Ammon's horn (tissue), 1 donor: ENCODE data around the gene SLC2A10.
A peak's percentile ranks its signal among the peaks of the same experiment; 100 is the strongest.

ENCODE experiments used
- DNase-seq: peaks from one replicate; pipeline ENCODE4 v3.0.0-alpha.2; 2016; ENCODE audit warnings: low spot score

SLC2A10 gene

DNA sequence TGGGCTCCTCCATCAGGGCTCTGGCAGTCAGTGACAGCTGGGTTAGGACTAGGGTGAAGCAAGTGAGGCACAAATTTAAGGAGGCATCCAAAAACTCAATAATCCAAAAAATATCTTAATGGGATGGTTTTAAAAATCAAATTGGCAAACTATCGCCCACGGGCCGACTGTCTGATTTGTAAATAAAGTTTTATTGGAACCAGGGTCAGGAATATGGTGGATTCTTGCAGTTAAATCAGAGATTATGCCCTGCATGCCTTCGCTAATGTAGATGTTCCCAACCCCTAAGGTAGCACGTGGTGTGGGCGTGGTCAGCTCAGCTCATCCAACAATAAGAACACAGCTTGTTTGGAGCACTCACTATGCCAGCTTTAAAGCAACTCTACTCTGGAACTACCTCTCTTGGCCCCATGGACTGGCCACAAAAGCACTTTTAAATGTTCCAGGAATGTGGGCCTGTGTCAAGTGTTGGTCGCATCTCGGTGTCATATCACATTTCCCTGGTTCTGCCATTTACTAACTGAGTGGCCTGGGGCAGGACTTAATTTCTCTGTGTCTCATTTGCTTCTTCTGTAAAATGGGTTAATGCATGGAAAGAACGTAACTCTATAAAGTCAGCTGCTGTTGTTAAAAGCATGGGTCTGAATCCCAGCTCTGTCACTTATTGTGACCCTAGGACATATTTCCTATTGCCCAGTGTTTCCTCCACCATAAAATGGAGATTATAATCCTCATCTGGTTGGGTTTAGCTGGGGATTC is 27.2 kb upstream of the SLC2A10 start:
- DNase-seq, result no peak

DNA sequence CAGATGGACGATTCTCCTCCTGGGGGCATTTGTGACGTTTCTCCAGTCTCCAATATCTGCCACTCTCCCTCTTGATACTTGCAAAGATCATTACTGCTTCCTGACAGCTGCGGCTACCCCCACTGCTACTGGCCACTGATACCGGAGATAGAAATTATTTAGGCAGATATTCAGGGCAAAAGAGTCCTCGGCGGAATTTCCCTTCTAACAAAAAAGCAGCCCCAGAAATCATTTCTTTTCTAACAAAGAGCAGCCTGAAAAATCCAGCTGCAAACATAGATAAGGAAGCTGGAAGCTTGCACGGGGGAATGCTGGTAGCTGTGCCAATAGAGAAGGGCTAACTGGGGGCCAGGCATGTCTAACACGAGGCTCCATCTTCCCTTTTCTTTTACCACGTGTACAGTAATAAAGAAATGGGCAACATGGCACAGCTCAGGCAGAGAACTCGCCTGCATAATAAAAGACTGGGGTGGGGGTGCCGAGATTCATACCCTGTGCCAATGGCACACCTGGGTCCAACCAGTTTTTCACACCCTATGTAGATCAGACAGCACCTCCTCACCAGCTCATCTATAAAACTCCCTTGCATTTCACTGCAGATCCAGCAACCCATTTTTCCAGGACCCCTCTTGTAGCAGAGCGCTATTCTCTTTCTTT is 26.3 kb upstream of the SLC2A10 start:
- DNase-seq, result no peak

DNA sequence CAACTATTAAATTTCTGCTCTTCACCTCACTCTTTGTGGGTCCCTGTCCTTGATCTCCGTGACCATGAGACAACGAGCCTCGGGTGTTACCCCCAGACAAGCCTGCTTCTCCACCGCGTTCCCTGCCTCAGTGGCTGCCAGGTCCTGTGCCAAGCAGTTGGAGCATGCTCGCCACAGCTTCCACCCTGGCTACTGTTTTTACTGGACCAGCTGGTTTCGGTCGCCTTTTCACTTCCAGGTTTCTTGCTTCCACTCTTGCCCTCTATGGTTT is 25.8 kb upstream of the SLC2A10 start:
- no peak for DNase-seq

DNA sequence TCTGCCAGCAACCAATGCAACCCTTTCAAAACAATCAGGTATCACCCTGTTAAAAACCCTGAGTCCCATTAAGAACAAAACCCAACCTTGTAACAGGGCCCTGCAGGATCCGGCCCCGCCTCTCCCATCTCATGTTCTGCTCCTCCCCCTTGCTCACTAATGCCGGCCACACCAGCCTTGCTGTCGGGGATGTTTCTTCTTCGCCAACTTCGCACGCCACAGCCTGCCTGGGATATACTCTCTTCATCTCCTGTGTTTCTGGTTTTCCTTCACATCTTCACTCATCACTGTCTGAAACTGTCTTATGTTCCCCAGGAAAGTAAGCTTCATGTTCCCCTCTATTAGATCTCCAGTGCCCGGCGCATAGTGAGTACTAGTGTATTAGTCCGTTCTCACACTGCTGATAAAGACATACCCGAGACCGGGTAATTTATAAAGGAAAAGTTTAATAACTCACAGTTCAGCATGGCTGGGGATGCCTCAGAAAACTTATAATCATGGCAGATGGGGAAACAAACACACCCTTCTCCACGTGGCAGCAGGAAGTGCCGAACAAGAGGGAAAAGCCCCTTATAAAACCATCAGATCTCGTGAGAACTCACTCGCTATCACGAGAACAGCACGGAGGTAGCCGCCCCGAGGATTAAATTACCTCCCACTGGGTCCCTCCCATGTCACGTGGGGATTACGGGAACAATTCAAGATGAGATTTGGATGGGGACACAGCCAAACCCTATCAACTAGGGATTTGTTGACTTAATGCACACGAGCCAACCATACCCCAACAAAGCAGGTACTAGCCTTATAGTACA is 25.3 kb upstream of the SLC2A10 start:
- no peak for DNase-seq

DNA sequence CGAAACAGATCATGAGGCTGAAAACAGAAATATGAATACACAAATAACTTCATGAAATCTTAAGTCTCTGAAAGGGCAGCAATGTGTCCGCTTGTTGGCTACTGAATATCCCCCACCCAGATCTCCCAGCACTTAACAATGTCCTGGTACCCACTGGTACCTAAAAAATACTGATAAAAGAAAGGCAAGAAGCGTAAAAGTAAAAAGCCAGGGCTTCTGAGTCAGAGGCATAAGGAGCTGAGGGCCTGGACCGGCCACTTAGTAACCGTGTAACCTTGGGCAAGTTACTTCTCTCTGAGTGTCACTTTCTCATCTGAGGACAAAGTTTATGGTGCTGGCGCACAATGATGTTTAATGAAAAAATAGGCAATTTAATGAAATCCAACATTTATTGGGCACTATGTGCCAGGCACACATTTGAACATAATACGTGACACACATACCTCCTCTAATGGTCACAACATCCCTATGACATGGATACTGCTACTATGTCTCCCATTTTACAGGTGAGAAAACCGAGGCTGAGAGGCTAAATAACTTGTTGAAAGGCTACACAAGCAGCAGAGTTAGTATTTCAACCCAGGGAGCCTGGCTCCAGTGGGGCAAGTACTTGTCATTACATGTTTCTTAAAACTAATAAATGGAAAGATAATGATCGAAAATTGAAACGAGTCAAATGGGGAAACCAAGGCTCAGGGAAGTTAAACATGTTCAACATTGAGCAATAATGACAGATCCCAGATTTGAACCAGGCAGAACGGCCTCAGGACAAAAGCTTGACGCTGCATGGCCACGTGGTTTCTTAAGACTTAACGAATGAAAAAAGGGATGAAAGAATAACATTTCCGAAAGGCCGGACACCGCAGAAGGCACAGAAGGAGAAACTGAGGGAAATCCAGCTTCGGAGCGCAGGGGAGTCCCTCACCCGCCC is 21.0 kb upstream of the SLC2A10 start:
- DNase-seq, result peak; percentile 48

DNA sequence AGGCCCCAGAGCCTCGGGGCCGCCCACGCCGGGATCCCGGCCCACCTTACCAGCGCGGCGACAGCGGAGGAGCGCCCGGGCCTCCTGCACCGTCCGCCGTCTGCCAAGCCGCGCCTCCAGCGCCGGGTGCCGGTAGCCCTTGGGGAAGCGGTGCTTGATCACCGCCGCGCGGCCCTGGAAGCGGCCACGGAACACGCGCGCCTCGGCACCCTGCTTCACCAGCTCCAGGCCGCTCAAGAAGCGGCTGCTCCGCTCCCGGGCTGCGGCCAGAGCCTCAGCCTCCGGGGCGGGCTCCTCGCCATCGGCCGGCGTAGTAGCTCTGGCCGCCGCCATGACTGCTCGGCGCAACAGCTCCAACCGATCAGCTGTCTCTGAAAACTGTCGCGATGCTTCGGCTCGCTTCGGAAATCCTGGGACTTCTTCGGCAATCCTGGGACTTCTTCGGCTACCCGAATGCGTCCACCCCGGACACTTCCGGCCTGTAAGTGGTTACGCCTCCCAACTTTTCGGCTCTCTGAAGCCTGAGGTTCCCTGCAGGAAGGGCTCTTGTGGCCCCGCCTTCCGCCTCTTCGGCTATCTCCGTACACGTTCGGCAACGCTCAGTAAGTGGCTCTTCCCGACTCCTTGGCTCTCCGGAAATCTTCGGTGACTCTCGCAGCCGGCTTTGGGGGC is 20.2 kb upstream of the SLC2A10 start, which contains the start of gene TP53RK:
TP53RK (minus strand) TSS at position 363 of the 672 bp plus-strand sequence; CDS start at position 333, 30 bp downstream.
- peak; percentile 98 for DNase-seq

DNA sequence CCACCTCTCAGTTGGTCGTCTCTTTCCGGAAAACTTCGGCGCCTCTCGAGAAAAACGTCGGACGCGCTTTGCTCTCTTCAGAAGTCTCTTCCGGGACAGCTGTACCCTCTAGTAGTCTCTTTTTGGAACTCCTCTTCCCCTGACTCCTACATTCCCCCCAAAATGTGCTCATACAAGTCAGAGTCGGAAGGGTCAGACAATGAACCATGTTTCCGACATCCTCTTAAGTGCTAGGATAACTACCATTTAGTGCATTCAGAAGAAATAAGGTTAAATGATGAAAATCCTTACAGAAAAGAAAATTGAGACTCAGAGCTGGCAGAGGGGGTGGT is 19.7 kb upstream of the SLC2A10 start:
- DNase-seq, result no peak

DNA sequence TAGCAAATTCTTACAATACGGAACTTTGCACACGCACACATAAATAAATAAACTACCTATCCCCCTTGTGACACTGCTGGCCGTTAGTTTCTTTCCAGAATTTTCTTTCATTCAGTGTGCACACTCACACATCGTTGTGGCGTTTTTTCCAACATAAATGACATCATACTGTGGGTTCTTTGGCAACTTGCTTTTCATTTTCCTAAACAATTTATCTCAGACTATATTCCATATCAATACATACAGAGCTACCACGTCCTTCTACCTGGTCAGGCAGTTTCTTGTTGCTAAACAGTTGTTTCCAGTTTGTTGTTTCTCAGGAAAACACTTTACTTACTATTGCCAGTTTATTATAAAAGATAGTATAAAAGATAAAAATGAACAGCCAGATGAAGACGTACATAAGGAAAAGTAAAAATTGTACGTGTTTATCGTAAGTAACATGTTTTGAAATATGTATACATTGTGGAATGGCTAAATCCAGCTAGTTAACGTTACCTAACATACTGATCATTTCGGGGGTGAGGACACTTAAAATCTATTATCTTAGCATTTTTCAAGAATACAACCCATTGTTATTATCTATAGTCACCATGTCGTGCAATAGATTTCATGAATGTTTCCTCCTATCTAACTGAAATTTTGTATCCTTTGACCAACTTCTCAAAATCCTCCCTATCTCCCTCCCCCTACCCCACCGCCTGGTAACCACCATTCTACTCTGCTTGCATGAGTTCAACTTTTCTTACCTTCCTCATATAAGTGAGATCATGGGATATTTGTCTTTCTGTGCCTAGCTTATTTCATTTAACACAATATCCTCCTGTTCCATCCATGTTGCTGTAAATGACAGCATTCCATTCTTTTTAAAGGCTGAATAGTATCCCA is 19.0 kb upstream of the SLC2A10 start:
- DNase-seq, result no peak

DNA sequence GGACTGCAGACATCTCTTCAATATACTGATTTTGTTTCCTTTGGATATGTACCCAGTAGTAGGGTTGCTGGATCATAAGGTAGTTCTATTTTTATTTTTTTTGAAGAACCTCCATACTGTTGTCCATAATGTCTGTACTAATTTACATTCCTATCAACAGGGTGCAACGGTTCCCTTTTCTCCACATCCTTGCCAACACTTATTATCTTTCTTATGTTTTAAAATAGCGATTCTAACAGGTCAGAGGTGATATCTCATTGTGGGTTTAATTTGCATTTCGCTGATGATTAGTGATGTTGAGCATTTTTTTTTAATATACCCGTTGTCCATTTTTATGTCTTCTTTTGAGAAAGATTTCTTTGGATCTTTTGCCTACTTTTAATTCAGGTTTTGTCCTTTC is 18.3 kb upstream of the SLC2A10 start:
- no peak for DNase-seq

DNA sequence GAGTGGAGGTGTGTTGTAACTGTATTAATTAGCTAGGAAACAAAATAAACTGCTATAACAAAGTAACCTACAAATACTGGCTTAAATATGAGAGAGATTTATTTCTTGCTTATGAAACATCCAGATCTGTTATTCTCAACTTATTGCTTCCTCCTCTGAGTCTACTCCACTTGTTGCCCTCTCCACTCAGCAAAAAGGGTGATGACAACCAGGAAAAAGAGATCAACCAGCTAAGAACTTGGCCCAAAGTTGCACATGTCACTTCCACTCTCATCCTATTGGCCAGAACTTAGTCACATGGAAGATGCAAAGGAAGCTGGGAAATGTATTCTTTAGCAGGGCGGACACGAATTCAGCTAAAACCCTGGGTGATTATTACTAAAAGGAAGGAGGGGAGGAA is 15.0 kb upstream of the SLC2A10 start:
- peak; percentile 52 for DNase-seq

DNA sequence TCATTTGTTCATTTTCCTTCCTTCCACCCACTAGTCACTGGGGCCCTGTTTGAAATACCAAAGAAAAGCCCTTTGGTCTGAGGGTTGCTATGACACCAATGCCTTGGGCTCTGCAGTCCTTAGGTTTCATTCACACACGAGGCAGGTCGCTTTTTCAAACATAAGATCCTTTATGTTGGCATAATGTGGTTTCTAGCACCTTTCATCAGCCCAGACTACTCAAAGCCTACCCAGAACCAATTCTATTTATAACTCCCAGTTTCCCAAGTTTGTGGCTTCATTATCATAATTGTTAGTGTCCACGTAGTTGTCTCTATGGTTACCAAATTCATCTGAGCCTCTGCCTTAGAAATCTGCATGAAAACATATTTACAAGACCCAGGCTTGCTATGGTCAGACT is 13.6 kb upstream of the SLC2A10 start:
- DNase-seq, result no peak

DNA sequence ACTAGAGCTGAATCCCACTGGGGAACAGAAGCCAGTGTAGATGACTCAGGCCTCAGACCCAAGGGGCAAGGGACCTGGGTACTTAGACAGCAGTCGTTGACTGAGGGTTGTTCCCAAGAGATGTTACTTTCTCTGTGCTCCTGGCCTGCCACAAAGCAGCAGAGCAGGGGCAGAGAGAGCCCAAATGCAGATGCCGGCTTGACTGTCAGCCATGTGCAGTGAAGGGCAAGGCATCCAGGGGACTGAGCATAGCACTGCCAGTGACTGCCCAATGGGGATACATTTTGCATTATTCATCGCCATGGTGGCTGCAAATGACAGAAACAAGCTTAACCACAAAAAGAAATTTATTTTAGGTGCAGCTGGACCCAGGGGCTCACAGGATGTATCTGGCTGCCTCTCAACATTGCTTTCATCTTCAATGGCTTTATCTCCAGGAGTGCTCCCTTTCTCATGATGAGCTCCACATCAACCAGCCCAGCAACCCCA is 12.6 kb upstream of the SLC2A10 start:
- DNase-seq, result no peak

DNA sequence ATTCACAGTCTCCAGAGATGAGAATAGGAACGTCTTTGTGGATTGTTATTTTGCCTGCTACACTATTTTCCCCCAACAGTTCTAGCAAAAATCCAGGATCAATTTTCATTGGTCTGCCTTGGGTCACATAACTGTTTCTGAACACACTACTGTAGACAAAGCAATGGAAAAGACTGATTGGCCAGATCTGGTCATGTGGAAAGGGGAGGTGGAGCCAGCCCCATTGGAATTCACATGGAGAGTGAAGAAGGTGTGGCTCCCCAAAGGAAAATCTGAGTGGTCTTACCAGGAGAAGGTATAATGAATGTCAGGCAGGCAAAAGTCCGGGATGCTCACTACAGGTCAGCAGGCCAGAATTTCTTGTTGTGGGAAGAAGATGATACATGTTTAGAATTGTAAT is 10.7 kb upstream of the SLC2A10 start:
- DNase-seq, result no peak

DNA sequence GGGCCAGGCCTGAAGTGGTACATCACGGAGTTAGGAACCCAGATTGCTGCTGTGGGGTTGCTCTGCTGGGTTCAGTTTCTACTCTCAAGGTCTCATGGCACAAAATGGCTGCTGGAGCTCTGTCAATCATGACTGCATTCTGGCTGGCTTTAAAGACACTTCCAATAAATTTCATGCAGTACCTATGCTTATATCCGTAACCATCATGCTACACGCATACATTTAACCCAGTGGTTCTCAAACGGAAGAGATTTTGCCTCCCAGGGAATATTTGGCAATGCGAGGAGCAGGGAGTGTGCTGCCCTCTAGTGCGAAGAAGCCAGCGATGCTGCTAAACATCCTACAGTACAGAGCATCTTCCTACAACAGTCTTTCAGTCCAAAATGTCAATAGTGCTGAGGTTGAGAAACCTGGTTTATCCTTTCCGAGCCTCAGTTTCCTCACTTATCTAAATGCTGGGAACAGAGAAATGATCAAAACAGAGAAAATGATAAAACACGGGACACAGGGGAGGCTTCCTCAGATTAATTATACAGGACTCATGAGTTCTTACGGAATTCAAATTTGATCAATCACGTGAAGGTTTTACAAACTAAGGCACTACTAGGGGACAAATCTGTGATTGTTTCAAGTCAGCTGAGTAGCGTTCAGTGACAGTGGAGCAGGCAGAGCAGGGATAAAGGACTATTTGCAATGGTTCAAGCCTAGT is 9.6 kb upstream of the SLC2A10 start:
- no peak for DNase-seq

DNA sequence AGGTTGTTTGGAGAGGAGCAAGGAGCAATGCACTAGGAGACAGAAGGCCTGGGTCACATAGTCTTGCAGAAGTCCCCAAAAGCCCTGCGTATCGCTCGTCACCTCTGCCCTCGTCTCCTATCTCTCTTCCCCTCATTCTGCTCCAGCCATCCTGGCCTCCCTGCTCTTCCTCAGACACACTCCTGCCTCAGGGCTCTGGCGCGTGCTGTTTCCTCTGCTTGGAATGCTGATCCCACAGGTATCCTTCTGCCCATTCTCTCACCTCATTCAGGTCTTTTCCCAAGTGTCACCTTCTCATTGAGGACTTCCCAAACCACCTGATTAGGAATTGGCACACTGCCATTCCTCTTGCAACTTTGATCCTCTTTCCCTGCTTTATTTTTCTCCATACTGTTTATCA is 9.0 kb upstream of the SLC2A10 start:
- no peak for DNase-seq

DNA sequence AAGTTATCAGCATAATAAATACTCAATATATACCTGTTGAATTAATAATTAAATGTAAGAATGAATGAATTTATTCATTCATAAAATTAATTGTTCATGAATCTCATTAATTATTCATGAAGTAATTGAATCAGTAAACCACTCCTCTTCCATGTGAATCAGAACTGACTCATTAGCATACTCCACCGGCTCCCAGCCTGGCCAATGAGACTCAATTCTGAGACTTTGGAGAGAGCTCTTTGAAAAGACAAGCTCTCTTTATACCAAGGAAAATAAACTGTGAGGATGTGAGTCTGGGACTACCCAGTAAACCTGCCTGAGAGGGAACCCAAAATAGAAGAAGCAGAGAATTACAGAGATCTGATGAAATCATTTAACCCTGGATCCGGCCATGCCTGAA is 8.4 kb upstream of the SLC2A10 start:
- DNase-seq, result no peak

DNA sequence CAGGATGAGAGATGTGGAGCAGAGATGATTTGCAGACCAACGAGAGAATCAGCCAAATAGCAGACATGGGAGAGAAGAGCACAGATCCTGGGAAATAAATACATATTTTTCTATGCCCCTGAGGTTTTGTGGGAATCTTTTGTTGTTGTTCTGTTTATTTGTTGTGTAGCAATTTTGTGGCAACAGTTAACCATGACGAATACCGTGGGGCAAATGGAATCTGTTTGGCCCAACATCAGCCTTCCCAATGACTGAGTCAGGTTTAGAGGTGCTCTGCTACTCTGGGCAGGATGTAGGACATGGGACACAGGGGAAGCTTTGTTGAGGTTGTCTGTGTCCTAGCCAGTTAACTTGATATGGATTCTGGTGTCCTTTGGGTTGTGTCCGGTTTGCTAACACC is 7.9 kb upstream of the SLC2A10 start:
- DNase-seq, result no peak

DNA sequence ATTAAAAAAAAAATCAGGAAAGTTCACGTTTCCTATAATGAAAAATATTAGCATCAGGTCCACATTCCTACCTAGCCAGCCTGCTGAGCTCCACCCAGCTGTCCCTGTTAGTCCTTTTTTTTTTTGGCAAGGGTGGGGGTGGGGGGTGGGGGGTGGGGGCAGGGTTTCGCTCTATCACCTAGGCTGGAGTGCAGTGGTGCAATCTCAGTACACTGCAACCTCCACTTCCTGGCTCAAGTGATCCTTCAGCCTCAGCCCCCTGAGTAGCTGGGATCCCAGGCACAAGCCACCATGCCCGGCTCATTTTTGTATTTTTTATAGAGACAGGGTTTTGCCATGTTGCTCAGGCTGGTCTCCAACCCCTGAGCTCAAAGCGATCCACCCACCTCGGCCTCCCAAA is 7.5 kb upstream of the SLC2A10 start:
- no peak for DNase-seq

DNA sequence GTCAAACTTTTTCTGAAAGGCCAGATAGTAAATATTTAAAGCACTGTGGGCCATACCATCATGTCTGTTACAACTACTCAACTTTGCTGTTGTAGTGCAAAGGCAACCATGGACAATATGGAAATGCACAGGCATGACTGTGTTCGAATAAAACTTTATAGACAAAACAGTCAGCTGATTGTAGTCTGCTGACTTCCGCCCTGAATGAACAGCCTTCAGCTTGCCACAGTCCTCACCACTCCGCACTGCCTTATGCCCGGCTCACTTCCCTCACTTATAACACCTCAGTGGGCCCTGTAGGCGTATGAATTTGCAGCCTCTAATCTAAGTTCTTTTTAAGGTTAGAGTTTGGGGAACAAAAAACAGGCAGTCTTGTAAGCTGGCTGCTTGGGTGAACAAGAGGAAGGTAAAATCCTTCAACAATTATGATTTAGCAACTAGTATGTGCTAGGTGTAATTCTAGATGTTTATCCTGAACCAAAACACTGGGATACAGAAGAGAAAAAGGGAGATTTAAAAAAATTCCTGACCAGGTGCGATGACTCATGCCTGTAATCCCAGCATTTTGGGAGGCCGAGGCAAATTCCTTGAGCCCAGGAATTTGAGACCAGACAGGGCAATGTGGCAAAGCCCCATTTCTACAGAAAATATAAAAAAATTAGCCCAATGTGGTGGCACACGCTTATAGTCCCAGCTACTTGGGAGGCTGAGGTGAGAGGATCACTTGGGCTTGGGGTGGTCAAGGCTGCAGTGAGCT is 6.8 kb upstream of the SLC2A10 start:
- DNase-seq, result no peak
